GM12801 (cell line): ENCODE measurements around the gene SLC1A7.

Experiments
- TF ChIP-seq, protein P1 (sequence below): IDR thresholded peaks from one replicate; pipeline ENCODE4 v1.5.1; 2011; ENCODE audit warnings: control low read depth; ENCODE audit not compliant: insufficient read length; ENCODE audit errors: extremely low read depth

The SLC1A7 gene

DNA sequence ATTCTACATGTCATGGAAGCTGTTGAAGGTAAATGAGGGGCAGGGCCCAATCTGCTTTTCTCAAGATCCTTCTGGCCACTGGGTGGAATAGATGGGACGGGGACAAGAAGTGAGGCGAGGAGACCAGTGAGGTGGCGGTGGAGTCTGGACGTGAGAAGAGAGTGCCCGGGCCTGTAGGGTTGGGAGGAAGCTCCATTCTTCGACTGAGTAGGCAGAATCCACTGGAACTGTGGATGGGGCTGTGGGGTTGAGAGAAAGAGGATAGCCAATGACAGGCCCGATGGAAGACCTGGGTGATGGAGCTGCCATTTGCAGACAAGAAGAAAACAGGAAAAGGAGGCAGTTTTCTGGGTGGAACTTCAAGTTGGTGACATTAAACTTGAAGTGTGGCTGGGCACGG is 10.3 kb downstream of the SLC1A7 start:
- TF ChIP-seq, protein P1, sequence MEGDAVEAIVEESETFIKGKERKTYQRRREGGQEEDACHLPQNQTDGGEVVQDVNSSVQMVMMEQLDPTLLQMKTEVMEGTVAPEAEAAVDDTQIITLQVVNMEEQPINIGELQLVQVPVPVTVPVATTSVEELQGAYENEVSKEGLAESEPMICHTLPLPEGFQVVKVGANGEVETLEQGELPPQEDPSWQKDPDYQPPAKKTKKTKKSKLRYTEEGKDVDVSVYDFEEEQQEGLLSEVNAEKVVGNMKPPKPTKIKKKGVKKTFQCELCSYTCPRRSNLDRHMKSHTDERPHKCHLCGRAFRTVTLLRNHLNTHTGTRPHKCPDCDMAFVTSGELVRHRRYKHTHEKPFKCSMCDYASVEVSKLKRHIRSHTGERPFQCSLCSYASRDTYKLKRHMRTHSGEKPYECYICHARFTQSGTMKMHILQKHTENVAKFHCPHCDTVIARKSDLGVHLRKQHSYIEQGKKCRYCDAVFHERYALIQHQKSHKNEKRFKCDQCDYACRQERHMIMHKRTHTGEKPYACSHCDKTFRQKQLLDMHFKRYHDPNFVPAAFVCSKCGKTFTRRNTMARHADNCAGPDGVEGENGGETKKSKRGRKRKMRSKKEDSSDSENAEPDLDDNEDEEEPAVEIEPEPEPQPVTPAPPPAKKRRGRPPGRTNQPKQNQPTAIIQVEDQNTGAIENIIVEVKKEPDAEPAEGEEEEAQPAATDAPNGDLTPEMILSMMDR: no peak

DNA sequence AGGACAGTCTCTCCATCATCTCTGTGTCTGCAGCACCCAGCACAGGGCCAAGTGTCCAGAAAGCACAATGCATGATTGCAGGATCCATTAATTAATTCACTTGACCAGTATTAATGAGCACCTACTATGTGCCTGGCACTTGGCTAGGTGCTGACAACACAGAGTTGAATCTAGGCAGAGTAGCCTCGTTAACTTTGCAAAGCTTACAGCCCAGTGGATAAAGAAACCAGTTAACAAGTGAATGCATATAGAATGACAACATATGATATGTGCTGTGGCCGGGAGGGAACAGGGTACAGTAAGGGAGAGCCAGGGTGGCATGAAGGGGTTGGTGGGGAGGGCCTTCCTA is 10.9 kb downstream of the SLC1A7 start:
- TF ChIP-seq, protein P1: no peak

DNA sequence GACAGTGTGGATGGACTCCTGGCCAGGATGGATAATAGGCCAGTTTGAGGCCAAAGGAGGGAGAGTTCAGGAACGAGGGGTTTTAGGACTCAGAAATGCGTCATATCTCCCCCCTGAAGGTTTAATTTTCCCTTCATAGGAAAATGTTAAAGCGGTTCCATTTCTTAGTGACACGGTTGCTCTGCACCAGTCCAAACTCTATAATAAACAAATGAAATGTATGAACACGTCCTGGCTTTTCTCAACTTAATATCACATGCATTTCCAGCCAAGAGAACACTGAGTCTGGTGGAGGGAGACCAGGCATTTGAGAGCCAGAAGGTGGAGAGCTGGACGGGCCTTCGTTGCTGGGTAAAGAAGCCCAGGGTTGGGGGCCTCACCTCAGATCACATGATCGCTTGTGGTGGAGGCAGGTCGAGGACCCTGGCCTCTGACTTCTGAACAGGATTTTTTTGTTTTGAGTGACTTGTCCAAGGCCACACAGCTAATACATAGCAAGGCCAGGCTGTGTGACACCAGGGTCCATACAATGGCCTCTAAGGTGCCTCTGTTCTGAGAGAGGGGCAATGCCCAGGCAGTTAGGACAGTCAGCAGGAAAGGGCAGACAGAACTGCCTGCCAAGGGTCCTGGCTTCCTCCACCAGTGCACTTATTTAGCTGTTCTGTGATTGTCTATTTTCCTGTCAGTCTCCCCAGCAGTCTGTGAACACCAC is 11.4 kb downstream of the SLC1A7 start:
- TF ChIP-seq, protein P1: no peak

DNA sequence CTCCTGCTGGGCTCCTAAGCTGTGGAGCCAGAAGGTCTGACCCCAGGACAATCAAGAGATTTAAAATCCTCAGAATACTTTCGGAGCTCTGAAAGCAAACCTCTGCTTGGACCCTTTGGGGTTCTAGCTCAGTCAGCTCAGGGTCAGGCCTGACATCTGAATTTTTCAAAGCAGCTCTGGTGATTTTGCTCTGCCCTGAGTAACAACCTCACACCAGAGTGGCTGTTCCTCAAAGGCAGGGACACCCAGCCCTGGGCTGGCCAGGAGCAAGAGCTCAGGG is 11.9 kb downstream of the SLC1A7 start:
- TF ChIP-seq, protein P1: no peak

DNA sequence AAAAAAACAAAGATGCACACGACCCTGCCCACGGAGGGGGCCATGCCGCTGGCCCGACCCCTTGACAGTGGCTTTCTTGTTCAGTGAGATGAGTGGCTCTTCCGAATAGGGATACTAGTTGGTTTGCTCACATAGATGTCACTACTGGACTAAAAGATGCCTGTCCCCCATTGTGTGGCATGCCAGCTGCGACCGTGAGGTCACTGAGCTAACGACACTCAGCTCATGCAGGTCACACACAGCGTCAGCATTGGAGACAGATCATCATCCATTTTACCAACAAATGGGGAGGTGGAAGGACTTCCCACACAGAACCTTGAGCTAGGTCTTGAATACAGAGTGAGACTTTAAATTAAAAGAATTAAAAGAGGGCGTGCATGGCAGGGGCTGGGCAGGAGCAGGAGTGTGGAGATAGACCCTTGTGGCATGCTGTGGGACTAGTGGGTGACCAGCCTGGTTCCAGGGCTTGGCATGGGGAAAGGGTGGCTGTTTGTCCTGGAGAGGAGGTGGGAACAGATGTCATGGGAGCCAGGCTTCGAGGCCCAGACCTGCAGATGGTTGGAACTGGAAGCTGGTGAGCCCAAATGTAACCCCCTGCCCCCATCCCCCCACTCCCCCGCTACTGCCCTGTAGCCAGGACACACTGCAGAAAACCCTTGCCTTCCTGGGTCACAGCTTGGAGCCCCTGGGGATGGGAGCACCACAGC is 12.4 kb downstream of the SLC1A7 start:
- TF ChIP-seq, protein P1: no peak

DNA sequence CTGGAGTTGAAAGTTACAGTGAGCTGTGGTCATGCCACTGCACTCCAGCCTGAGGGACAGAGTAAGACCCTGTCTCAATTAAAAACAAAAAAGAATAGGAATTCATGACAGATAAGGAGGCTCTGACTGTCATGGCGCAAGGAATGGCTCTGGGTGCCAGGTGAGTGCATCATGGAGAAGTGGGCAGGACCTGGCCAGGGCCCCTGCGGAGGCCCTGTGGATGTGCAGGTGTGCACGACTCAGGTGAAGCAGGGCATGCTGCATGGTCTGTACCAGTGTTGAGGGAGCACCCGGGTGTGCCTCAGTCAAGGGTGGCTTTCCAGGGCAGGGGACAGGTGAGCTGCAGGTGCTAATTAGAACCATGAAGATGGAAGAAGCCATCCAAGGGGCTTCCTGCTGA is 14.0 kb downstream of the SLC1A7 start:
- TF ChIP-seq, protein P1: no peak

DNA sequence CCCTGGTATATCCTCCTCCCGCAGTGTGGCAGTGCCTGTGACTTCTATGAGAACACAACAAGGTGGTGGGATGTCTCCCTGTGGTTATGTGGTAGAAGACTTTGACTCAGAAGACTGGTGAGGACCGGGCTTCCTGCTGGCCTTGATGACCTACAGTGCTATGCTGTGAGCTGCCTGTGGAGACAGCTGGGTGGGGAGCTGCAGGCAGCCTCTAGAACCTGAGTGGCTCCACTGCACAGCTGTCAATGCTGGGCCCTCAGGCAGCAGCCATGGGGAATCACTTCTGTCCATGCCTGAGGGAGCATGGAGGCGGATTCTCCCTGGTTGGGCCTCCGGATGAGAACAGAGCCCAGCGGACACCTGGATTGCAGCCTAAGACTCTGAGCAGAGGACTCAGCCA is 14.9 kb downstream of the SLC1A7 start:
- TF ChIP-seq, protein P1: no peak
